ENCODE results near the gene OR6B2. TPM values are rescaled to one million over a fixed set of nuclear protein-coding genes. Genes with fewer than 3 reads are reported as not detected.

Gene OR6B2
- total and polyA plus RNA-seq, 11 donors = not detected

DNA sequence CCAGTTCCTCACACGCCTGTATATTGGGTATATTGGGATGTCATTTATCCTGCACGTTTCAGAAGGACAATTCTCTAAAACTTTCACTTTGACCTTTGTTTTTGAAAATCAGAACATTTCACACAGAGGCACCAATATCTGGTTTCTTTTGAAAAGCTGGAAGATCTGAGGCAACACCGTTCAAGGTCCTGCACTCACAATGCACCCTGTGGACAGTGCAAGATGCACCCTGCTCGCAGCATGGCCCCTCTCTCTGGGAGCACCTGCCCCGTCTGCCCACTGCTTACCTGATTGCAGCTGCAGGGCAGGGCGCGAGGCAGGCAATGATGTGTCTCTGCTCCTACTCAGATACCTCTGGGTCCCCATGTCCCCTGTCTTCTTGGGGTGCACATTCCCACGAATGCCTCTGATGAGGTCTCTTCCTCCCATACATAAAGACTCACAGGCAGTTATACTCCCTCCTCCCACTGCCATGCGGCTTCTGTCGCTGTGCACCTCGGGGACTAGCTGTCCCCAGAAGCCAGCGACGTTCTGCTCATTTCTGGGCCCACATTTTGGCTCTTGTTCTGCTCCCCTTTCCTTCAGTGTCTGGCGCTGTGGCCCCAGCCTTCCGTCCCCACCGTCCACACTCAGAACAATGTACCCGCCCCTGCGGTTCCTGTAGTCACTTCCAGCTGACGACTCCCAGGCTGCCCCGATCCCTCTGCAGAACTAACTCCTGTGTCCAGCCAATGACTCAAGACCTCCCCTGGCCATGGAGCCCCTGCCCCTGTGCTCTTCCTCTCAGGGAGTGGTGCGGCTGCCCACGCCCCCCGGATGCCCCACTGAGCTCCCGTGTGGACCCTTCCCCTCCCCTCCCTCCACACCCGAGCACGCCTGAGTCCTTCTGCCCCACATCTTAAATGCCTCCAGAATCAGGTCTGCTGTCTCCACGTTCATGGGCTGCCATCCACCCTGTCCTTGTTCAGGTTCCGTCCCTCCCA lies 23.2 kb upstream of the OR6B2 start, which contains the start of gene OR6B3:
TSS of gene OR6B3 (minus strand) at position 349 of the 983 bp plus-strand sequence.
- Histone ChIP-seq H3K9me3 (no peaks in the 10 kb centered on the region), H3K27ac (no peak within 1 kb of the TSS), H3K36me3 (no peaks in the 10 kb centered on the region), H3K27me3 (peaks cover 4 to 72% (median 23%) of the 10 kb centered on the region in 9 donors), H3K4me1 (no peaks in the 10 kb centered on the region), H3K4me3 (no peak within 1 kb of the TSS)
- WGBS, 4 donors = 44 to 52% (median 49%) methylated on average over 28 of the region's 28 CpGs
- no peak for TF ChIP-seq CTCF (IDR thresholded peaks at IDR 0.05)
- no peak for TF ChIP-seq POLR2A (IDR thresholded peaks at IDR 0.05)
- DNase-seq (no peak), ATAC-seq (no peak)
- intact Hi-C loops (cut with DNase I) = no loop called here

GRCh38 chr2:240052524-240052923 lies 22.3 kb upstream of the OR6B2 start:
- WGBS, 4 donors = 79 to 84% (median 81%) methylated on average over 12 of the region's 12 CpGs
- no peaks in the 10 kb centered on the region for H3K4me1 ChIP-seq
- intact Hi-C loops (cut with DNase I) = no loop called here
- no peak for TF ChIP-seq POLR2A (IDR thresholded peaks at IDR 0.05)
- DNase-seq (no peak), ATAC-seq (no peak)
- H3K27me3 ChIP-seq = peaks cover 4 to 75% (median 27%) of the 10 kb centered on the region in 9 donors
- H3K4me3 ChIP-seq = no peak overlapping the region
- H3K27ac ChIP-seq = no peak overlapping the region
- no peaks in the 10 kb centered on the region for H3K36me3 ChIP-seq
- H3K9me3 ChIP-seq = no peaks in the 10 kb centered on the region

DNA sequence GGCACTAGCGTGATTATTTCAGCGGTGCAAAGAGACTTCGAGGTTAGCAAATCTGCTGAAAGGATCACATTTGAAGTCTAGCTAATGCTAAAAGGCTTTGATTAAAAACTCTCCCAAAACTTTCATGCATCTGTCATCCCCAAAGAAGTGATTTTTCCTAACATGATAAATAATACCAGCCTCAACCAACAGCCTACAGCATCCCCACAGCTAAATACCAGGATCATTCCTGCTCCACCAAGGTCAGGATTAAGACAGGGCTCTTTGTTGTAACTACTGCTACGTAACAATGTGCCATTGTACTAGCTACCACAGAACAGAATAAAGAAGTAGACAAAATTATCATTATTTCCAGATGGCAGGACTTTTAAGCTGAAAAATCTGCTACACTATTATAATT lies 21.5 kb upstream of the OR6B2 start:
- intact Hi-C loops (cut with DNase I) = no loop called here
- no peak for TF ChIP-seq CTCF (IDR thresholded peaks at IDR 0.05)
- H3K9me3 ChIP-seq = no peaks in the 10 kb centered on the region
- no peak overlapping the region for H3K27ac ChIP-seq
- ATAC-seq = no peak
- no peaks in the 10 kb centered on the region for H3K4me1 ChIP-seq
- H3K27me3 ChIP-seq = peaks cover 4 to 73% (median 28%) of the 10 kb centered on the region in 9 donors
- no peak overlapping the region for H3K4me3 ChIP-seq
- DNase-seq = no peak
- WGBS, 4 donors = 68 to 76% (median 71%) methylated on average over 4 of the region's 4 CpGs
- no peaks in the 10 kb centered on the region for H3K36me3 ChIP-seq

DNA sequence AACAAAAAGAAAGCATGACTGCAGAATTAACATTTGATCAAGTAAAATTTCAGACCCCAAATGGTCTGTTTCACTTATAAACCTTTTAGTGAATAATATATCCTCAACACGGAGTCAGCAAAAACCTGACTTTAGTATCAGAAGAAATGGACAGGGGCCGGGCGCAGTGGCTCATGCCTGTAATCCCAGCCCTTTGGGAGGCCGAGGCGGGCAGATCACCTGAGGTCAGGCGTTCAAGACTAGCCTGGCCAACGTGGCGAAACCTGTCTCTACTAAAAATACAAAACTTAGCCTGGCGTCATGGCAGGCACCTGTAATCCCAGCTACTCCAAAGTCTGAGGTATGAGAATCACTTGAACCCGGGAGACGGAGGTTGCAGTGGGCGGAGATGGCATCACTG lies 20.0 kb upstream of the OR6B2 start:
- H3K4me3 ChIP-seq = no peak overlapping the region
- TF ChIP-seq POLR2A (IDR thresholded peaks at IDR 0.05) = no peak
- no peak for TF ChIP-seq CTCF (IDR thresholded peaks at IDR 0.05)
- peaks cover 4 to 67% (median 20%) of the 10 kb centered on the region in 9 donors for H3K27me3 ChIP-seq
- intact Hi-C loops (cut with DNase I) = no loop called here
- WGBS, 4 donors = 76 to 81% (median 79%) methylated on average over 12 of the region's 12 CpGs
- ATAC-seq (no peak), DNase-seq (no peak)
- no peak overlapping the region for H3K27ac ChIP-seq
- no peaks in the 10 kb centered on the region for H3K9me3 ChIP-seq
- no peaks in the 10 kb centered on the region for H3K36me3 ChIP-seq
- H3K4me1 ChIP-seq = no peaks in the 10 kb centered on the region

All from heart left ventricle (tissue), 16 donors.